Measurements from ENCODE around the gene PPARD. TPM values are rescaled to one million over a fixed set of nuclear protein-coding genes. Genes with fewer than 3 reads are reported as not detected.

The PPARD gene
- total RNA-seq, 1 donor from 2014 or later, result 4.9 TPM

- peaks cover 13% of the 10 kb centered on the region for H3K27me3 Mint-ChIP-seq (ENCODE audit: insufficient read depth, low read depth)
- H3K4me3 Mint-ChIP-seq, result no peak overlapping the region
- Histone ChIP-seq H3K4me1 (peaks cover 5% of the 10 kb centered on the region), H2AFZ (replicated peaks) (no peak overlapping the region), H3K27ac (no peak overlapping the region), H3K4me3 (no peak overlapping the region), H3F3A (ENCODE audit: low read depth) (no peaks in the 10 kb centered on the region), H3K9me3 (ENCODE audit: low read depth) (no peaks in the 10 kb centered on the region), H3K79me2 (ENCODE audit: low read depth) (no peaks in the 10 kb centered on the region), H3K9ac (no peak overlapping the region), H3K27me3 (peaks cover 4% of the 10 kb centered on the region), H3K36me3 (no peaks in the 10 kb centered on the region), H4K20me1 (ENCODE audit: low read depth) (no peaks in the 10 kb centered on the region), H3K4me2 (no peak overlapping the region)
- peaks cover 3% of the 10 kb centered on the region for H3K4me1 Mint-ChIP-seq
- H3K36me3 Mint-ChIP-seq, result no peaks in the 10 kb centered on the region
- no peaks in the 10 kb centered on the region for H3K9me3 Mint-ChIP-seq
- DNase-seq (ENCODE audit: low spot score), result no peak
- TF ChIP-seq EZH2phosphoT487 (IDR thresholded peaks at IDR 0.05) (no peak), CTCF (IDR thresholded peaks at IDR 0.05) (no peak), EZH2 (IDR thresholded peaks at IDR 0.05) (no peak)
- H3K27ac Mint-ChIP-seq, result peak overlapping the region; percentile 10
Observed at GRCh38 chr6:35310265-35310831, 32.0 kb upstream of the PPARD start.

GRCh38 chr6:35311390-35312075 is 30.8 kb upstream of the PPARD start:
- H3K27me3 ChIP-seq, result peaks cover 13% of the 10 kb centered on the region
- H3K9ac ChIP-seq, result no peak overlapping the region
- Mint-ChIP-seq H3K27me3 (ENCODE audit: insufficient read depth, low read depth) (peaks cover 13% of the 10 kb centered on the region), H3K36me3 (peaks cover under 1% of the 10 kb centered on the region), H3K4me3 (no peak overlapping the region), H3K9me3 (peaks cover under 1% of the 10 kb centered on the region), H3K4me1 (peaks cover 3% of the 10 kb centered on the region), H3K27ac (no peak overlapping the region)
- TF ChIP-seq EZH2 (IDR thresholded peaks at IDR 0.05), result no peak
- TF ChIP-seq CTCF (IDR thresholded peaks at IDR 0.05), result no peak
- no peak for TF ChIP-seq EZH2phosphoT487 (IDR thresholded peaks at IDR 0.05)
- no peaks in the 10 kb centered on the region for H3K79me2 ChIP-seq (ENCODE audit: low read depth)
- no peaks in the 10 kb centered on the region for H3F3A ChIP-seq (ENCODE audit: low read depth)
- H2AFZ ChIP-seq (replicated peaks), result no peak overlapping the region
- H3K4me1 ChIP-seq, result peaks cover 5% of the 10 kb centered on the region
- H3K9me3 ChIP-seq (ENCODE audit: low read depth), result no peaks in the 10 kb centered on the region
- no peak overlapping the region for H3K27ac ChIP-seq
- no peak overlapping the region for H3K4me2 ChIP-seq
- no peak for DNase-seq (ENCODE audit: low spot score)
- no peaks in the 10 kb centered on the region for H3K36me3 ChIP-seq
- H4K20me1 ChIP-seq (ENCODE audit: low read depth), result no peaks in the 10 kb centered on the region
- no peak overlapping the region for H3K4me3 ChIP-seq

GRCh38 chr6:35312076-35312800 is 30.1 kb upstream of the PPARD start:
- Mint-ChIP-seq H3K36me3 (peaks cover 2% of the 10 kb centered on the region), H3K9me3 (peaks cover 4% of the 10 kb centered on the region), H3K27ac (no peak overlapping the region), H3K4me3 (no peak overlapping the region), H3K4me1 (peaks cover 5% of the 10 kb centered on the region), H3K27me3 (ENCODE audit: insufficient read depth, low read depth) (peaks cover 11% of the 10 kb centered on the region)
- Histone ChIP-seq H3K36me3 (no peaks in the 10 kb centered on the region), H3K4me3 (no peak overlapping the region), H3K79me2 (ENCODE audit: low read depth) (no peaks in the 10 kb centered on the region), H4K20me1 (ENCODE audit: low read depth) (no peaks in the 10 kb centered on the region), H3K9ac (no peak overlapping the region), H3K4me2 (no peak overlapping the region), H3K4me1 (peaks cover 5% of the 10 kb centered on the region), H3K9me3 (ENCODE audit: low read depth) (no peaks in the 10 kb centered on the region), H3K27me3 (peaks cover 21% of the 10 kb centered on the region), H2AFZ (replicated peaks) (no peak overlapping the region), H3K27ac (no peak overlapping the region), H3F3A (ENCODE audit: low read depth) (no peaks in the 10 kb centered on the region)
- TF ChIP-seq EZH2 (IDR thresholded peaks at IDR 0.05), result no peak
- TF ChIP-seq CTCF (IDR thresholded peaks at IDR 0.05), result no peak
- TF ChIP-seq EZH2phosphoT487 (IDR thresholded peaks at IDR 0.05), result no peak
- no peak for DNase-seq (ENCODE audit: low spot score)
